ENCODE results near the gene ADH5. TPM values are rescaled to one million over a fixed set of nuclear protein-coding genes. Genes with fewer than 3 reads are reported as not detected.
"Not testable (repeated sequence)": the region's sequence is repeated elsewhere in the genome, so short reads cannot be mapped to it uniquely, and the experiment has no call there.

The ADH5 gene
- total RNA-seq, 1 experiment from 2014 or later: 110 TPM

- DNase-seq (ENCODE audit: unreplicated experiment): no peak
- ChIA-PET CTCF (interaction anchor here (0.6 kb wide), 1 partner anchor 19 kb away, joined by 3 read pairs; no protein-coding TSS in a partner anchor), POLR2A (interaction anchor here (0.6 kb wide), 1 partner anchor 62 kb away, joined by 3 read pairs; no protein-coding TSS in a partner anchor)
- BruUV-seq (replicated peaks): no TSS peak
- H3K4me1 Mint-ChIP-seq (ENCODE audit: insufficient read depth, unreplicated experiment): no peaks in the 10 kb centered on the region
- no peaks in the 10 kb centered on the region for H3K36me3 Mint-ChIP-seq (ENCODE audit: insufficient read depth, unreplicated experiment)
- H3K27me3 Mint-ChIP-seq (ENCODE audit: insufficient read depth, unreplicated experiment): no peaks in the 10 kb centered on the region
- no peak overlapping the region for H3K27ac Mint-ChIP-seq (ENCODE audit: low read depth, unreplicated experiment)
- intact Hi-C loops (cut with micrococcal nuclease): no loop called here
- TF ChIP-seq, protein P1, sequence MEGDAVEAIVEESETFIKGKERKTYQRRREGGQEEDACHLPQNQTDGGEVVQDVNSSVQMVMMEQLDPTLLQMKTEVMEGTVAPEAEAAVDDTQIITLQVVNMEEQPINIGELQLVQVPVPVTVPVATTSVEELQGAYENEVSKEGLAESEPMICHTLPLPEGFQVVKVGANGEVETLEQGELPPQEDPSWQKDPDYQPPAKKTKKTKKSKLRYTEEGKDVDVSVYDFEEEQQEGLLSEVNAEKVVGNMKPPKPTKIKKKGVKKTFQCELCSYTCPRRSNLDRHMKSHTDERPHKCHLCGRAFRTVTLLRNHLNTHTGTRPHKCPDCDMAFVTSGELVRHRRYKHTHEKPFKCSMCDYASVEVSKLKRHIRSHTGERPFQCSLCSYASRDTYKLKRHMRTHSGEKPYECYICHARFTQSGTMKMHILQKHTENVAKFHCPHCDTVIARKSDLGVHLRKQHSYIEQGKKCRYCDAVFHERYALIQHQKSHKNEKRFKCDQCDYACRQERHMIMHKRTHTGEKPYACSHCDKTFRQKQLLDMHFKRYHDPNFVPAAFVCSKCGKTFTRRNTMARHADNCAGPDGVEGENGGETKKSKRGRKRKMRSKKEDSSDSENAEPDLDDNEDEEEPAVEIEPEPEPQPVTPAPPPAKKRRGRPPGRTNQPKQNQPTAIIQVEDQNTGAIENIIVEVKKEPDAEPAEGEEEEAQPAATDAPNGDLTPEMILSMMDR (IDR thresholded peaks at IDR 0.05; ENCODE audit: unreplicated experiment): no peak
- H3K9me3 Mint-ChIP-seq (ENCODE audit: unreplicated experiment): peaks cover 7% of the 10 kb centered on the region
- H3K4me3 Mint-ChIP-seq (ENCODE audit: unreplicated experiment): no peak overlapping the region
Observed at GRCh38 chr4:99099311-99099710, 10.7 kb upstream of the ADH5 start.

DNA sequence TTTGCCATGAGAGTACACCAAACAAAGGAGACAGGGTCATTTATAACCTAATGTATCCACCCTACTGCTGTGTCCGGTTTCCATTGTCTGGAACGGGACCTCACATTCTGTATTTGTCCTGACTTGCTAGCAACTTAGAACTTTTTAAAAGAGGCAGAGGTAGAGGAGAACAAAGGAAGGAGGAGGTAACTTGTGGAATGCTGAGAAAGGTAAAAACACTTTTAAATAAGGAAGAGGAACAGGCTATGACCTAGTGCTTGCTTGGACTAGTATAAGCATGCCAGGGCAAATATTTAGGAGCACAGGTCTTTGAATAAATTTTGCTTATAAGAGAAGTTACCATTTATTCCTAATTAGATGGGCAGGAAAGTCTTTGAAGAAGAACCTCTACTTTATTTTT, 3.3 kb upstream of the ADH5 start:
- ChIA-PET CTCF (interaction anchor here (1.0 kb wide), 1 partner anchor 97 kb away, joined by 3 read pairs; the partner anchor contains the start of gene METAP1), POLR2A (interaction anchor here (1.2 to 1.4 kb wide), 3 partner anchors 96 to 803 kb away, joined by 3 to 12 read pairs (median 5); partner anchors contain the start of genes EIF4E, LAMTOR3 and METAP1)
- H3K9me3 Mint-ChIP-seq (ENCODE audit: unreplicated experiment); H3K27me3 Mint-ChIP-seq (ENCODE audit: insufficient read depth, unreplicated experiment); BruUV-seq (replicated peaks); intact Hi-C loops (cut with micrococcal nuclease): not testable (repeated sequence)
- peaks cover 23% of the 10 kb centered on the region for H3K4me1 Mint-ChIP-seq (ENCODE audit: insufficient read depth, unreplicated experiment)
- H3K27ac Mint-ChIP-seq (ENCODE audit: low read depth, unreplicated experiment): peak overlapping the region; percentile 72
- peak overlapping the region; percentile 89 for H3K4me3 Mint-ChIP-seq (ENCODE audit: unreplicated experiment)
- peak; percentile 38 for DNase-seq (ENCODE audit: unreplicated experiment)
- H3K36me3 Mint-ChIP-seq (ENCODE audit: insufficient read depth, unreplicated experiment): peaks cover 17% of the 10 kb centered on the region

- intact Hi-C loops (cut with micrococcal nuclease): no loop called here
- Mint-ChIP-seq H3K4me1 (ENCODE audit: insufficient read depth, unreplicated experiment) (peaks cover 28% of the 10 kb centered on the region), H3K36me3 (ENCODE audit: insufficient read depth, unreplicated experiment) (peaks cover 23% of the 10 kb centered on the region), H3K4me3 (ENCODE audit: unreplicated experiment) (peak overlapping the region; percentile 89), H3K27me3 (ENCODE audit: insufficient read depth, unreplicated experiment) (no peaks in the 10 kb centered on the region), H3K27ac (ENCODE audit: low read depth, unreplicated experiment) (peak overlapping the region; percentile 72), H3K9me3 (ENCODE audit: unreplicated experiment) (no peaks in the 10 kb centered on the region)
- POLR2A ChIA-PET: interaction anchor here (0.6 to 1.4 kb wide), 20 partner anchors 10 to 856 kb away, joined by 3 to 12 read pairs (median 4); partner anchors contain the start of genes EIF4E, LAMTOR3, METAP1 and RAP1GDS1
- TF ChIP-seq, protein P1 (IDR thresholded peaks at IDR 0.05; ENCODE audit: unreplicated experiment): no peak
- no TSS peak for BruUV-seq (replicated peaks)
- DNase-seq (ENCODE audit: unreplicated experiment): no peak
- CTCF ChIA-PET: interaction anchor here (0.6 to 0.9 kb wide), 4 partner anchors 29 to 640 kb away, joined by 3 to 4 read pairs (median 3); partner anchors contain the start of gene METAP1
Observed at GRCh38 chr4:99091216-99091575, 2.6 kb upstream of the ADH5 start.

GRCh38 chr4:99090481-99091215, 2.1 kb upstream of the ADH5 start:
- no peak for DNase-seq (ENCODE audit: unreplicated experiment)
- CTCF ChIA-PET: interaction anchor here (0.5 to 0.9 kb wide), 5 partner anchors 30 to 640 kb away, joined by 3 to 4 read pairs (median 3); partner anchors contain the start of gene METAP1

More at GRCh38 chr4:99090481-99091215, 2.1 kb upstream of the ADH5 start:
- H3K27me3 Mint-ChIP-seq (ENCODE audit: insufficient read depth, unreplicated experiment): no peaks in the 10 kb centered on the region
- H3K4me1 Mint-ChIP-seq (ENCODE audit: insufficient read depth, unreplicated experiment): peaks cover 29% of the 10 kb centered on the region
- no peaks in the 10 kb centered on the region for H3K9me3 Mint-ChIP-seq (ENCODE audit: unreplicated experiment)
- intact Hi-C loops (cut with micrococcal nuclease): no loop called here
- POLR2A ChIA-PET: interaction anchor here (0.6 to 1.4 kb wide), 20 partner anchors 10 to 857 kb away, joined by 3 to 12 read pairs (median 4); partner anchors contain the start of genes EIF4E, LAMTOR3, METAP1 and RAP1GDS1
- peaks cover 29% of the 10 kb centered on the region for H3K36me3 Mint-ChIP-seq (ENCODE audit: insufficient read depth, unreplicated experiment)
- TF ChIP-seq, protein P1 (IDR thresholded peaks at IDR 0.05; ENCODE audit: unreplicated experiment): no peak
- H3K4me3 Mint-ChIP-seq (ENCODE audit: unreplicated experiment): peak overlapping the region; percentile 89
- peak overlapping the region; percentile 72 for H3K27ac Mint-ChIP-seq (ENCODE audit: low read depth, unreplicated experiment)
- BruUV-seq (replicated peaks): no TSS peak
